C4-2B (cell line): ENCODE results near the gene EID2B.

Experiments used
- ZFX ChIP-seq: fragments of 450-650 bp; IDR thresholded peaks from 2 replicates; pipeline ENCODE4 v1.6.1; 2017
- TF ChIP-seq, protein P1 (sequence below): fragments of 450-650 bp; conservative IDR thresholded peaks from 2 replicates; pipeline ENCODE4 v1.5.1; 2017; ENCODE audit warnings: mild to moderate bottlenecking

DNA sequence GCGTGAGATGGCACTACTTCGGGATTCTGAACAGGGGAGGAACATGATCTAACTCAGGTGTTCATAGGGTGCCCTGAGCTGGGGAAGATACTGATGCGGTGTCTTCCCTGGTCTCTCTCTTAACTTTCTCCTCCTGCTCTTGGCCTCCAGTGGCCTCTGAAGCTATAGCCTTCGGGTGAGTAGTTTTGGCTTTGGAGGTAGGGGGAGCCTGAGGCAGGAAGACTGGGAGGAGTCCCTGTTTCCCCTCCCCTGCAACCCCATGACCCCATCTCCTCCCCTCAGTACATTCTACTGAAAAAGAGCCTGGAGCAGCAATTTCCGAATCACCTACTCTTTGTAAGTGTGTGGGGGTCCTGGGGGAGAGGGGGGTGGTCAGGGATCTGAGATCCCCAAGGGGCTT is 14.2 kb downstream of the EID2B start:
- TF ChIP-seq ZFX, result no peak
- TF ChIP-seq, protein P1, sequence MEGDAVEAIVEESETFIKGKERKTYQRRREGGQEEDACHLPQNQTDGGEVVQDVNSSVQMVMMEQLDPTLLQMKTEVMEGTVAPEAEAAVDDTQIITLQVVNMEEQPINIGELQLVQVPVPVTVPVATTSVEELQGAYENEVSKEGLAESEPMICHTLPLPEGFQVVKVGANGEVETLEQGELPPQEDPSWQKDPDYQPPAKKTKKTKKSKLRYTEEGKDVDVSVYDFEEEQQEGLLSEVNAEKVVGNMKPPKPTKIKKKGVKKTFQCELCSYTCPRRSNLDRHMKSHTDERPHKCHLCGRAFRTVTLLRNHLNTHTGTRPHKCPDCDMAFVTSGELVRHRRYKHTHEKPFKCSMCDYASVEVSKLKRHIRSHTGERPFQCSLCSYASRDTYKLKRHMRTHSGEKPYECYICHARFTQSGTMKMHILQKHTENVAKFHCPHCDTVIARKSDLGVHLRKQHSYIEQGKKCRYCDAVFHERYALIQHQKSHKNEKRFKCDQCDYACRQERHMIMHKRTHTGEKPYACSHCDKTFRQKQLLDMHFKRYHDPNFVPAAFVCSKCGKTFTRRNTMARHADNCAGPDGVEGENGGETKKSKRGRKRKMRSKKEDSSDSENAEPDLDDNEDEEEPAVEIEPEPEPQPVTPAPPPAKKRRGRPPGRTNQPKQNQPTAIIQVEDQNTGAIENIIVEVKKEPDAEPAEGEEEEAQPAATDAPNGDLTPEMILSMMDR, result no peak
